T47D (cell line): ENCODE results near the gene CPN2.

Source experiments
- DNase-seq, 2 experiments: peaks; one replicate each; pipeline versions ENCODE4 v3.0.0 to v3.0.0-alpha.2; 2011 to 2012; ENCODE audit warnings: low read depth in 1 of 2, low spot score in 1 of 2
- JUND ChIP-seq: IDR thresholded peaks from 2 replicates; pipeline ENCODE4 v1.6.1; 2012; ENCODE audit warnings: low read depth
- in situ Hi-C: cut with HindIII; loops from 2 replicates; pipeline ENCODE4 v1.10.0; 2016; ENCODE audit warnings: low sequenced_read_pairs, low pct_unique_long_range_greater_than_20kb

Gene CPN2

DNA sequence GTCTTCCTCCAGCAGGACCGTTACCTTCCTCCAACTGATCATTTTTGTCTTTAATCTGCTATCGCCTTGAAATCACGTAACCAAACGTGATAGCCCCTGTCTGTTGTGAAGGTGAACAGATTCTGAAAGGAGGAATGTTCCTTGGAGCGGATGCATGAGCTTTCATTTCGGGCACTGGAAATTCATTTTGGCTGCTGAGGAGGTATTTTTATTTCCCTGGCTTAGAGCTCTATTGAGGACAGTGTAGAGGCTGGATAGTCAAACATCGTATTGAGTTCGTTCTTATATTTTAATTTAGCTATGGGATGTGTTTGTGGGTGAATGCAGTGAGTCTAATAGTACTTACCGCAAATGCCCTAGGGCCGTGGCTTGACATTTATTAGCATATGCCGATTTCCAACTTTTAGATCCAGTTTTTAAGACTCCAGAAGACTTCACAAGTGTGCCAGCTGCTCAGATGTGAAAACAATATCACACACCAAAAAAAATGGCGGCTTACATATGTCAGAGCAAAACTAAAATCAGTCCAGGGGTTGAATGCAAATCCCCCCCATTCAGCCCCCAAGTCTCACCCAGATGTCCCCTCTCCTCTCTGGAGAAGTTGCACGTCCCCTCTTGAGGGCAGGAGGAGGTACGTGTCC lies 22.1 kb downstream of the CPN2 start:
- DNase-seq: no peak
- in situ Hi-C loops: no loop called here

GRCh38 chr3:194328053-194328657 lies 23.0 kb downstream of the CPN2 start:
- in situ Hi-C loops: no loop called here

More for the DNA sequence above, 22.1 kb downstream of the CPN2 start:
- no peak for TF ChIP-seq JUND

GRCh38 chr3:194327218-194328052 lies 23.7 kb downstream of the CPN2 start:
- DNase-seq: peak in 1 of 2 experiments; percentile 77
- in situ Hi-C loops: no loop called here
- TF ChIP-seq JUND: no peak

More at GRCh38 chr3:194328053-194328657, 23.0 kb downstream of the CPN2 start:
- DNase-seq: peak in 1 of 2 experiments; percentile 76
- TF ChIP-seq JUND: no peak

DNA sequence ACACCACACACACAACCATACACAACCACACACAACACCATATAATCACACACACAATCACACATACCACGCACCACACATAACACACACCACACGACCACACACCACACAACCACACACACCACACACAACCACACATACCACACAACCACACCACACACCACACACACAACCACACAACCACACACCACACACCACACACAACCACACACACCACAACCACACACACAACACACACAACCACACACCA lies 24.2 kb downstream of the CPN2 start:
- no peak for TF ChIP-seq JUND
- in situ Hi-C loops: no loop called here
- no peak for DNase-seq

GRCh38 chr3:194326192-194326967 lies 24.7 kb downstream of the CPN2 start:
- in situ Hi-C loops: no loop called here
- TF ChIP-seq JUND: no peak
- DNase-seq: peak; percentile 79 to 96

DNA sequence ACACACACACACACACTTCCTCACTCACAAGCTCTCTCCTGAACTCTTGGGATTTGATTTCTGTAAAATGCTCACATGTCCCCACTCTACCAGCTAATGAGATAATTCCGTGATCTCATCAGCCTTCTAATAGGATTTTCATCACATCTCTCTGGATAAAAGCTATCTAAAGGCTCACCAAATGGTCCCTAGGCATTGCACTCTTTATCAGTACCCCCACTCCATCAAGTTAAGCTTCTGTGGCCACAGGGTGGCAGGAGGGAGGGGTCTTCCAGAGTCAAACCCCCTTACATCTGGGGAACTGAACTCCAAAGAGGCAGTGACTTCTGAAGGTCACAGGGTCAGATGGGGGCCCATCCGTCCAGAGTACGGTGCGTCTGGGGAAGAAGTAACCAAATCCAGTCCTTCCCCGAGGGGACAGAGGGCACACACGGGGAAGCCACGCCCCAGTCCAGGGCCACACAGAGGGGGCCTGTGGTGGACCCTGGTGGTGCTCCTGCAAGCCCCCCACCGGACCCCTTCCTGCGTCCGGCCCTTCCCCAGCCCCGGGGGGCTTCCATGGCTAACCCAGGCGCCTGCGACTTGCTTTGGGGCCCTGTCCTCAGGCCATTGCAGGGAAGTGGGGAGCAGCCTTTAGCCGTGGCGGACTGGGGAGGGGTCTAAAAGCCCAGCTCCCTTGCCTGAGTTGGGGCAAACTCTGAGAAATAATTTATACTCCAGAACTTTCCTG lies 25.5 kb downstream of the CPN2 start:
- DNase-seq: no peak
- no peak for TF ChIP-seq JUND
- in situ Hi-C loops: no loop called here

DNA sequence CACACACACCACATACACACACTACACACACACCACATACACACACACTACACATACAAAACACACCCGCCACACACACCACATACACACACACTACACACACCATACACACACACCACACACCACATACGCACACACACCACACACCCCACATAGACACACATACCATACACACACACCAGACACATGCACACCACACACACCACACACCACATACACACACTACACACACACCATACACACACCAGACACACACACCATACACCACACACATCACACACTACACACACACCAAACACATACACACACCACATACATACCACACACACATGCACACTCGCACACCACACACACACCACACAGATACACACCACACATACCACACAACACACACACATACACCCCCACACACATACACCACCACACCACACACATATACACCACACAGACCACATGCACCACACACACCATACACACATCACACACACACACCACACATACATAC lies 26.3 kb downstream of the CPN2 start:
- in situ Hi-C loops: no loop called here

GRCh38 chr3:194323785-194324735 lies 27.1 kb downstream of the CPN2 start:
- in situ Hi-C loops: no loop called here
- peak; percentile 89 to 99 for DNase-seq
- TF ChIP-seq JUND: no peak

More for the DNA sequence above, 26.3 kb downstream of the CPN2 start:
- TF ChIP-seq JUND: no peak
- no peak for DNase-seq

- no peak for TF ChIP-seq JUND
- peak in 1 of 2 experiments; percentile 52 for DNase-seq
- in situ Hi-C loops: no loop called here
Observed at GRCh38 chr3:194322678-194323211, 28.4 kb downstream of the CPN2 start.

DNA sequence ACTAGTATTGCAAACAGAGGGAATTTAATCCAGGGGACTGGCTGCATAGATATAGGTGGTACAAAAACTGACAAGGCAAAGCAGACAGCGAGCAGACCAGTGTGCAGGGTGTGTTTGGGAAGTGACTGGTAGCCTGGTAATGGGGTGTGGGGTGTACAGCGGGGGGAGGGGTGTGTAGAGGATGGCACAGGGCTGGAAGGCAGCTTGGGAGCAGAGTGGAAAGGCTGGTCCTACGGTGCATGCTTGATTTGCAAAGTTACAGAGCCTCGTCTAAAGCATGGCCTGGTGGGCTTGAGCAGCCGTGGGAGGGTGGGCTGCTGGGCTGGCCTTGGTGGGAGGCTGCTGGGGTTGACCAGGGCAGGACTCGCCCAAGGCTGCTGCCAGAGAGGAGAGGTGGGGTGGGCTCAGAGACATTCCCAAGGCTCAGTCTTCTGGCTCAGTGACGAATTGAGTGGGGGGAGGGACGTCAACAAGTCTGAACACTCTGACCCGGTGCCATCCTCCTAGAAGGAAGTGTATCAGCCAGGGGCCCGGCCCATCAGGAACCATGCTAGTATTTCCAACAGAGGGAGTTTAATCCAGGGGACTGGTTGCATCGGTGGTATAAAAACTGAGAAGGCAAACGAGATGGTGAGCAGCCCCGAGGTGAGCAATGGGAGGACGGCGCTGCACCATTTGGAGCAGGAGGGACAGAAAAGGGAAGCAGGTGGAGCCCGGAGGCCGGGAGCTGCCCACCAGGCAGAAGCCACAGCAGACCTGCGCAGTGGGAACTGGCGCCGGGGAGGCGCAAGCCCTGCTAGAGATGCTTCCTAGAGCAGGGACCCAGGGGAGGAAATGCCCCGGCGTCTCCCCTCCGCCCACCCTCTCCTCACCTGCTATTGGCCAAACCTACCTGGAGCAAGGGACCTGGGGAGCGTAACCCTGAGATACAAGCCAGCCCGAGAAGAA lies 29.2 kb downstream of the CPN2 start:
- in situ Hi-C loops: no loop called here
- no peak for DNase-seq
- no peak for TF ChIP-seq JUND
